ENCODE measurements around the gene SLC7A11.

DNA sequence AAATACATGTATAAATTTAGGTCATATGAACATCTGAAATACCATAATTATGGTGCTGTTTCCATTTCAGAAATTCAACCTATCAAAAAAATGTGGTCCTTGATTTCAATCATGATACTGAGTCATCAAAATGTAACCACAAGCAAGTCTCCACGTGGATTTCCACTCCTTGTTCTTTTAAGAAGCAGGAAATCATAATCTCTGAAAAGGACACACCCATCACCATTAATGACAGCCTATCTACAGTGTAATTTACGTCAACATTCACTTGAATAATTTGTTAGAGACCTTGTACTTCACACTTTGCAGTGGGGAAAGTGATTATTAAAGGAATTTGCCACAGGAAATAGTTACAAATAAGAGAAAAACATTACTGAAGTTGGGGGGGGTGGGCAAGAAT, 17.7 kb upstream of the SLC7A11 start:
- no peak for TF ChIP-seq EZH2 (IDR thresholded peaks at IDR 0.05; ENCODE audit: insufficient read depth, low read length)
- TF ChIP-seq, protein P1, sequence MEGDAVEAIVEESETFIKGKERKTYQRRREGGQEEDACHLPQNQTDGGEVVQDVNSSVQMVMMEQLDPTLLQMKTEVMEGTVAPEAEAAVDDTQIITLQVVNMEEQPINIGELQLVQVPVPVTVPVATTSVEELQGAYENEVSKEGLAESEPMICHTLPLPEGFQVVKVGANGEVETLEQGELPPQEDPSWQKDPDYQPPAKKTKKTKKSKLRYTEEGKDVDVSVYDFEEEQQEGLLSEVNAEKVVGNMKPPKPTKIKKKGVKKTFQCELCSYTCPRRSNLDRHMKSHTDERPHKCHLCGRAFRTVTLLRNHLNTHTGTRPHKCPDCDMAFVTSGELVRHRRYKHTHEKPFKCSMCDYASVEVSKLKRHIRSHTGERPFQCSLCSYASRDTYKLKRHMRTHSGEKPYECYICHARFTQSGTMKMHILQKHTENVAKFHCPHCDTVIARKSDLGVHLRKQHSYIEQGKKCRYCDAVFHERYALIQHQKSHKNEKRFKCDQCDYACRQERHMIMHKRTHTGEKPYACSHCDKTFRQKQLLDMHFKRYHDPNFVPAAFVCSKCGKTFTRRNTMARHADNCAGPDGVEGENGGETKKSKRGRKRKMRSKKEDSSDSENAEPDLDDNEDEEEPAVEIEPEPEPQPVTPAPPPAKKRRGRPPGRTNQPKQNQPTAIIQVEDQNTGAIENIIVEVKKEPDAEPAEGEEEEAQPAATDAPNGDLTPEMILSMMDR (IDR thresholded peaks at IDR 0.05; ENCODE audit: insufficient read depth, low read depth, low read length) = no peak

All from astrocyte (in vitro differentiated cells and primary cell).